Upper lobe of left lung (tissue), 6 donors: ENCODE results near the gene RBPJ. TPM values are rescaled to one million over a fixed set of nuclear protein-coding genes. Genes with fewer than 3 reads are reported as not detected.
"Not testable (repeated sequence)": the region's sequence is repeated elsewhere in the genome, so short reads cannot be mapped to it uniquely, and the experiment has no call there.

Experiments used
- ATAC-seq, 2 donors: fragments of 200-7000 bp; cut with Tn5 transposase; one replicate each; pipeline ENCODE4 v1.9.1; 2022; ENCODE audit warnings: mild to moderate bottlenecking in 2 of 2, moderate library complexity in 2 of 2; ENCODE audit not compliant: low FRiP score in 2 of 2
- DNase-seq, 2 donors: peaks; one replicate each; pipeline ENCODE4 v3.0.0-alpha.2; 2019 to 2020
- H3K27ac ChIP-seq, 4 donors: fragments of 200-600 bp; sonication (generic); one replicate each; pipeline ENCODE4 v1.5.1; 2016 to 2019
- H3K27me3 ChIP-seq, 4 donors: fragments of 200-600 bp; sonication (generic); one replicate each; pipeline ENCODE4 v1.5.1; 2017 to 2019
- H3K36me3 ChIP-seq, 4 donors: fragments of 200-600 bp; sonication (generic); one replicate each; pipeline ENCODE4 v1.5.1; 2016 to 2019
- H3K4me1 ChIP-seq, 4 donors: fragments of 200-600 bp; sonication (generic); one replicate each; pipeline ENCODE4 v1.5.1; 2018 to 2019
- H3K4me3 ChIP-seq, 4 donors: fragments of 200-600 bp; sonication (generic); one replicate each; pipeline ENCODE4 v1.5.1; 2017 to 2019; ENCODE audit warnings: mild to moderate bottlenecking in 2 of 4, moderate library complexity in 1 of 4
- H3K9me3 ChIP-seq, 4 donors: fragments of 200-600 bp; sonication (generic); one replicate each; pipeline ENCODE4 v1.5.1; 2018 to 2019
- CTCF ChIP-seq, 6 experiments: fragments of 450-650 bp in 4 of 6; fragments of 200-600 bp in 2 of 6; sonication (generic) in 2 of 6; IDR thresholded peaks; one replicate each; pipeline ENCODE4 v1.5.1; 2016 to 2019; ENCODE audit warnings: antibody characterized with exemption in 6 of 6
- EP300 ChIP-seq, 4 donors: sonication (generic); formaldehyde crosslinking; IDR thresholded peaks; one replicate each; pipeline ENCODE4 v1.5.1; 2017; ENCODE audit warnings: antibody characterized with exemption in 4 of 4, control low read depth in 2 of 4
- POLR2A ChIP-seq, 4 donors: fragments of 450-650 bp; IDR thresholded peaks; one replicate each; pipeline ENCODE4 v1.5.1; 2016 to 2017; ENCODE audit warnings: antibody characterized with exemption in 4 of 4, mild to moderate bottlenecking in 2 of 4
- POLR2AphosphoS5 ChIP-seq, 2 donors: sonication (generic); formaldehyde crosslinking; IDR thresholded peaks; one replicate each; pipeline ENCODE4 v1.5.1; 2017; ENCODE audit warnings: antibody characterized with exemption in 2 of 2
- WGBS, 2 donors: methylation state at CpG; one replicate each; pipeline ENCODE4 v1.1.5; 2017 to 2018; 5-methylcytosine and 5-hydroxymethylcytosine counted together
- total RNA-seq, 6 donors: library from RNA; depleted of rRNA in 4 of 6; stranded (reverse); fragments of >200 nt in 4 of 6; gene quantifications; one replicate each; pipeline versions ENCODE4 v1.1.0 to v1.2.1, GENCODE V29; 2016 to 2021
- donor health status: DM: no; HTN: no; CAD: no; lungs with moderate emphysema.
- donor health status: DM: no; HTN: yes; CAD: no; lungs with severe emphysema.

RBPJ gene
- total RNA-seq, 6 donors from 2014 or later: 59.4 to 93.2 (median 79.4) TPM

GRCh38 chr4:26349496-26349895 is 28.7 kb downstream of the RBPJ start:
- H3K27me3 ChIP-seq: no peaks in the 10 kb centered on the region
- H3K36me3 ChIP-seq: no peaks in the 10 kb centered on the region
- H3K4me3 ChIP-seq: no peak overlapping the region
- peaks cover 3 to 18% (median 15%) of the 10 kb centered on the region in 4 donors for H3K4me1 ChIP-seq
- no peak for ATAC-seq
- no peaks in the 10 kb centered on the region for H3K9me3 ChIP-seq
- WGBS, 2 donors: 72 to 77% methylated on average over 2 of the region's 2 CpGs
- no peak for TF ChIP-seq POLR2A (IDR thresholded peaks at IDR 0.05)
- no peak for TF ChIP-seq POLR2AphosphoS5 (IDR thresholded peaks at IDR 0.05)
- TF ChIP-seq CTCF (IDR thresholded peaks at IDR 0.05): no peak
- no peak for TF ChIP-seq EP300 (IDR thresholded peaks at IDR 0.05)
- no peak overlapping the region for H3K27ac ChIP-seq
- DNase-seq: no peak

- ATAC-seq: no peak
- H3K4me1 ChIP-seq: peaks cover 9 to 21% (median 13%) of the 10 kb centered on the region in 4 donors
- no peak overlapping the region for H3K27ac ChIP-seq
- 85 to 98% methylated on average over 2 of the region's 2 CpGs for WGBS, 2 donors
- no peak for TF ChIP-seq CTCF (IDR thresholded peaks at IDR 0.05)
- no peak for TF ChIP-seq POLR2A (IDR thresholded peaks at IDR 0.05)
- no peak for TF ChIP-seq EP300 (IDR thresholded peaks at IDR 0.05)
- no peak for TF ChIP-seq POLR2AphosphoS5 (IDR thresholded peaks at IDR 0.05)
- H3K9me3 ChIP-seq: no peaks in the 10 kb centered on the region
- no peak for DNase-seq
- no peaks in the 10 kb centered on the region for H3K36me3 ChIP-seq
- no peak overlapping the region for H3K4me3 ChIP-seq
- no peaks in the 10 kb centered on the region for H3K27me3 ChIP-seq
These were observed 30.9 kb downstream of the RBPJ start for GRCh38 chr4:26351685-26352084.

GRCh38 chr4:26354491-26354890 is 33.7 kb downstream of the RBPJ start:
- WGBS, 2 donors: 88 to 91% methylated on average over 7 of the region's 7 CpGs
- no peak for TF ChIP-seq POLR2AphosphoS5 (IDR thresholded peaks at IDR 0.05)
- TF ChIP-seq CTCF (IDR thresholded peaks at IDR 0.05): no peak
- TF ChIP-seq EP300 (IDR thresholded peaks at IDR 0.05): no peak
- no peak for TF ChIP-seq POLR2A (IDR thresholded peaks at IDR 0.05)

GRCh38 chr4:26355392-26356052 is 34.7 kb downstream of the RBPJ start:
- Histone ChIP-seq H3K4me3 (no peak overlapping the region), H3K9me3 (no peaks in the 10 kb centered on the region), H3K27me3 (no peaks in the 10 kb centered on the region), H3K4me1 (peaks cover 9 to 17% (median 13%) of the 10 kb centered on the region in 4 donors), H3K27ac (peak overlapping the region in 3 of 4 donors; percentile 23 to 43 (median 42)), H3K36me3 (no peaks in the 10 kb centered on the region)
- no peak for DNase-seq
- WGBS, 2 donors: 43 to 76% methylated on average over 1 of the region's 1 CpG
- no peak for ATAC-seq
- TF ChIP-seq POLR2AphosphoS5 (IDR thresholded peaks at IDR 0.05) (no peak), CTCF (IDR thresholded peaks at IDR 0.05) (no peak), EP300 (IDR thresholded peaks at IDR 0.05) (no peak), POLR2A (IDR thresholded peaks at IDR 0.05) (no peak)

More at GRCh38 chr4:26354491-26354890, 33.7 kb downstream of the RBPJ start:
- Histone ChIP-seq H3K27me3 (no peaks in the 10 kb centered on the region), H3K4me3 (no peak overlapping the region), H3K27ac (no peak overlapping the region), H3K9me3 (no peaks in the 10 kb centered on the region), H3K36me3 (no peaks in the 10 kb centered on the region), H3K4me1 (peaks cover 9 to 17% (median 13%) of the 10 kb centered on the region in 4 donors)
- no peak for DNase-seq
- no peak for ATAC-seq

- peak in 1 of 2 donors; percentile 37 for DNase-seq
These were observed 35.3 kb downstream of the RBPJ start for GRCh38 chr4:26356081-26356501.

GRCh38 chr4:26359521-26359920 is 38.7 kb downstream of the RBPJ start:
- WGBS, 2 donors: 89 to 92% methylated on average over 30 to 31 of the region's 32 CpGs
- peak in 1 of 2 donors; percentile 73 for DNase-seq

More at GRCh38 chr4:26356081-26356501, 35.3 kb downstream of the RBPJ start:
- peak; percentile 54 to 78 for ATAC-seq
- no peaks in the 10 kb centered on the region for H3K9me3 ChIP-seq
- WGBS, 2 donors: 29 to 33% methylated on average over 2 of the region's 2 CpGs
- TF ChIP-seq CTCF (IDR thresholded peaks at IDR 0.05) (no peak), POLR2A (IDR thresholded peaks at IDR 0.05) (no peak), EP300 (IDR thresholded peaks at IDR 0.05) (no peak), POLR2AphosphoS5 (IDR thresholded peaks at IDR 0.05) (no peak)
- H3K27me3 ChIP-seq: no peaks in the 10 kb centered on the region
- no peak overlapping the region for H3K4me3 ChIP-seq
- H3K36me3 ChIP-seq: no peaks in the 10 kb centered on the region
- H3K4me1 ChIP-seq: peaks cover 9 to 19% (median 14%) of the 10 kb centered on the region in 4 donors
- peak overlapping the region in 3 of 4 donors; percentile 23 to 43 (median 42) for H3K27ac ChIP-seq

More at GRCh38 chr4:26359521-26359920, 38.7 kb downstream of the RBPJ start:
- H3K36me3 ChIP-seq, H3K4me3 ChIP-seq, H3K27ac ChIP-seq, H3K27me3 ChIP-seq, H3K9me3 ChIP-seq: not testable (repeated sequence)
- peaks cover 9 to 24% (median 15%) of the 10 kb centered on the region in 4 donors for H3K4me1 ChIP-seq
- peak in 1 of 2 donors; percentile 27 for ATAC-seq
